Measurements from ENCODE around the gene FANCD2. TPM values are rescaled to one million over a fixed set of nuclear protein-coding genes. Genes with fewer than 3 reads are reported as not detected.

The FANCD2 gene
- polyA plus RNA-seq (2011; rRNA removed) (37.7 and 44.3 TPM in 2 replicates), polyA plus RNA-seq (2017; fragmentation: RNase III; extraction: RNeasy Plus Mini Kit Qiagen cat#74134 plus additional on column Dnase treatment) (25.1 to 27.9 TPM (median 26.9 TPM) in 3 replicates), polyA minus RNA-seq (2011; rRNA and poly(A)+ RNA removed) (42.1 and 52.9 TPM in 2 replicates)
- 15.2 and 16.3 TPM in 2 replicates for polyA plus RNA-seq (2012; cell fraction: cytosol; rRNA removed)
- 26.6 and 41.2 TPM in 2 replicates for polyA plus RNA-seq (2012; cell fraction: nucleus; rRNA removed)

DNA sequence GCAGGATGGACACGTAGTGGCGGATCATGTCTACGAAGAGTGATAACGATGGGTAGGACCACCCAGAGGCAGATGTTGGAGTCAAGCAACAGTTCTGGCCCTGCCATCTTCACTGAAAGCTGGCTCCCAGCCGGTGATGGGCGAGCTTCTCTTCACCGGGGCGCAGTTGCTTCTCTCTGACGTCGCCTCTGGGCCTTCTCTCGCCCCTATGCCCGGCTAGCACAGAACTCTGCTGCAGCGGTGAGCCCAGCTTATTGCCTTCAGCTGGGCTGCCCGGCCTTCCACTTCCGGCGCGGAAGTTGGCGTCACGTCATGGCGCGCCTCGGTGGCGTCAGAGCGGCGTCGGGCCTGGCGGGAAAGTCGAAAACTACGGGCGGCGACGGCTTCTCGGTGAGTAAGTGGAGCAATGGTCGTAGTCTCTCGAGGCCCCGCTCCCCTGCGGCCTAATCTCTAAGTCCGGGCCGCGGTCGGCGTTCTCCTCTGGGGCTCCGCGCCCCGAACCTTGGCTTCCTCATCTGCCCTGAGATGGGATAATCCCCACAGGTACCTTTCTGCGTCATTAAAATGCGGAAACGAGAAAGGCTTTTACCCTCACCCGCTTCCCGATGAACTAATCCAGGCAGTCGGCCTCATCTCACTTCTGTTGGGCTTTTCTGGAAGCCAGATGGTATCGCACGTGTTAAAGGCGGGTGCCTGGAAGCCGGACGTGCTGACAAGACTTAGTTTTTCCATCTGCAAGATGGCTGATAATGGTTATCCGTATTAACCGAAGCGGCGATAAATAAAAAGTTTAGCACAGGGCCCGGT lies at the start of gene FANCD2:
TSS of gene FANCD2 (plus strand) at position 354 of the 807 bp plus-strand sequence. CDS start 2,221 bp downstream, outside the sequence.
- ATAC-seq (peak; percentile 93 to 95), DNase-seq (ENCODE audit: low read depth in 1 of 2, low spot score in 1 of 2) (peak; percentile 74 to 90), FAIRE-seq (no peak)
- peak within 1 kb of the TSS; percentile 89 for H3K4me3 ChIP-seq
- 2% methylated on average over 44 of the region's 61 CpGs for WGBS (ENCODE audit: missing lambda C conversion rate)
- CTCF ChIA-PET = interaction anchor here (0.7 to 1.5 kb wide), 7 partner anchors 9 to 196 kb away, joined by 3 to 5 read pairs (median 3); no protein-coding TSS in a partner anchor
- peak within 1 kb of the TSS; percentile 84 to 86 for H3K27ac ChIP-seq
- no peaks in the 10 kb centered on the region for H3K9me3 ChIP-seq
- H3K4me2 ChIP-seq = peak within 1 kb of the TSS; percentile 98
- H3K4me1 ChIP-seq = peaks cover 30% of the 10 kb centered on the region
- POLR2A ChIA-PET = interaction anchor here (1.0 to 1.6 kb wide), 2 partner anchors 10 to 80 kb away, joined by 3 to 5 read pairs; no protein-coding TSS in a partner anchor
- TF ChIP-seq EHF (CRISPR knock-in tag; IDR thresholded peaks at IDR 0.05) (no peak), ESRRA (IDR thresholded peaks at IDR 0.05; ENCODE audit: borderline replicate concordance, low read length) (no peak), RARB (CRISPR knock-in tag; IDR thresholded peaks at IDR 0.05) (no peak), CHD2 (IDR thresholded peaks at IDR 0.05; ENCODE audit: low read length, partially characterized antibody) (no peak), MYC (IDR thresholded peaks at IDR 0.05; ENCODE audit: borderline replicate concordance, low read length) (0 out of 2 replicates have a peak, but pooled peaks have one; percentile 2), SREBF2 (IDR thresholded peaks at IDR 0.05) (no peak), RAD21 (conservative IDR thresholded peaks at IDR 0.05 in 1 of 2, IDR thresholded peaks at IDR 0.05 in 1 of 2) (peak in 1 of 2 experiments; percentile 4; a peak in 1 of 5 replicates), RNF2 (IDR thresholded peaks at IDR 0.05; ENCODE audit: borderline replicate concordance, low read depth) (no peak), KDM5A (IDR thresholded peaks at IDR 0.05) (peak; percentile 95), NPAS2 (CRISPR knock-in tag; IDR thresholded peaks at IDR 0.05; ENCODE audit: borderline replicate concordance) (no peak), HOXA7 (CRISPR knock-in tag; IDR thresholded peaks at IDR 0.05) (no peak), HOXB13 (CRISPR knock-in tag; IDR thresholded peaks at IDR 0.05; ENCODE audit: low read depth) (no peak), MAZ (IDR thresholded peaks at IDR 0.05; ENCODE audit: borderline replicate concordance, low read depth, low read length) (no peak), BHLHE40 (IDR thresholded peaks at IDR 0.05; ENCODE audit: low read depth, low read length) (no peak), JUN (IDR thresholded peaks at IDR 0.05) (peak in 1 of 2 experiments; percentile 90; a peak in 3 of 5 replicates), PHF8 (IDR thresholded peaks at IDR 0.05; ENCODE audit: borderline replicate concordance, low read depth) (peak; percentile 76; the same call in 1 of the 2 replicates), CHD4 (IDR thresholded peaks at IDR 0.05; ENCODE audit: borderline replicate concordance) (no peak), POLR2A (IDR thresholded peaks at IDR 0.05; ENCODE audit: low read length) (peak; percentile 84), SMC3 (IDR thresholded peaks at IDR 0.05) (no peak; the same call in 2 of the 3 replicates), CBX8 (IDR thresholded peaks at IDR 0.05) (no peak), ZSCAN20 (CRISPR knock-in tag; IDR thresholded peaks at IDR 0.05) (no peak), FOSL2 (IDR thresholded peaks at IDR 0.05) (no peak), FOSL2 (CRISPR knock-in tag; IDR thresholded peaks at IDR 0.05) (peak; percentile 56), EHMT2 (IDR thresholded peaks at IDR 0.05; ENCODE audit: low read depth) (no peak), HDAC2 (IDR thresholded peaks at IDR 0.05) (peak; percentile 94), GATA3 (IDR thresholded peaks at IDR 0.05; ENCODE audit: borderline replicate concordance) (no peak; the same call in 1 of the 2 replicates)
- TF ChIP-seq, protein P1, sequence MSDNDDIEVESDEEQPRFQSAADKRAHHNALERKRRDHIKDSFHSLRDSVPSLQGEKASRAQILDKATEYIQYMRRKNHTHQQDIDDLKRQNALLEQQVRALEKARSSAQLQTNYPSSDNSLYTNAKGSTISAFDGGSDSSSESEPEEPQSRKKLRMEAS (IDR thresholded peaks at IDR 0.05) = peak; percentile 99
- TF ChIP-seq, protein P2, sequence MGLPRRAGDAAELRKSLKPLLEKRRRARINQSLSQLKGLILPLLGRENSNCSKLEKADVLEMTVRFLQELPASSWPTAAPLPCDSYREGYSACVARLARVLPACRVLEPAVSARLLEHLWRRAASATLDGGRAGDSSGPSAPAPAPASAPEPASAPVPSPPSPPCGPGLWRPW (IDR thresholded peaks at IDR 0.05) = no peak
- TF ChIP-seq, protein P3, sequence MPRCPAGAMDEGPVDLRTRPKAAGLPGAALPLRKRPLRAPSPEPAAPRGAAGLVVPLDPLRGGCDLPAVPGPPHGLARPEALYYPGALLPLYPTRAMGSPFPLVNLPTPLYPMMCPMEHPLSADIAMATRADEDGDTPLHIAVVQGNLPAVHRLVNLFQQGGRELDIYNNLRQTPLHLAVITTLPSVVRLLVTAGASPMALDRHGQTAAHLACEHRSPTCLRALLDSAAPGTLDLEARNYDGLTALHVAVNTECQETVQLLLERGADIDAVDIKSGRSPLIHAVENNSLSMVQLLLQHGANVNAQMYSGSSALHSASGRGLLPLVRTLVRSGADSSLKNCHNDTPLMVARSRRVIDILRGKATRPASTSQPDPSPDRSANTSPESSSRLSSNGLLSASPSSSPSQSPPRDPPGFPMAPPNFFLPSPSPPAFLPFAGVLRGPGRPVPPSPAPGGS (IDR thresholded peaks at IDR 0.05) = peak; percentile 71; the same call in 1 of the 3 replicates
- TF ChIP-seq, protein P4, sequence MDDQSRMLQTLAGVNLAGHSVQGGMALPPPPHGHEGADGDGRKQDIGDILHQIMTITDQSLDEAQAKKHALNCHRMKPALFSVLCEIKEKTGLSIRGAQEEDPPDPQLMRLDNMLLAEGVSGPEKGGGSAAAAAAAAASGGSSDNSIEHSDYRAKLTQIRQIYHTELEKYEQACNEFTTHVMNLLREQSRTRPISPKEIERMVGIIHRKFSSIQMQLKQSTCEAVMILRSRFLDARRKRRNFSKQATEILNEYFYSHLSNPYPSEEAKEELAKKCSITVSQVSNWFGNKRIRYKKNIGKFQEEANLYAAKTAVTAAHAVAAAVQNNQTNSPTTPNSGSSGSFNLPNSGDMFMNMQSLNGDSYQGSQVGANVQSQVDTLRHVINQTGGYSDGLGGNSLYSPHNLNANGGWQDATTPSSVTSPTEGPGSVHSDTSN (IDR thresholded peaks at IDR 0.05) = peak; percentile 74
- TF ChIP-seq, protein P5, sequence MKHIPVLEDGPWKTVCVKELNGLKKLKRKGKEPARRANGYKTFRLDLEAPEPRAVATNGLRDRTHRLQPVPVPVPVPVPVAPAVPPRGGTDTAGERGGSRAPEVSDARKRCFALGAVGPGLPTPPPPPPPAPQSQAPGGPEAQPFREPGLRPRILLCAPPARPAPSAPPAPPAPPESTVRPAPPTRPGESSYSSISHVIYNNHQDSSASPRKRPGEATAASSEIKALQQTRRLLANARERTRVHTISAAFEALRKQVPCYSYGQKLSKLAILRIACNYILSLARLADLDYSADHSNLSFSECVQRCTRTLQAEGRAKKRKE (CRISPR knock-in tag; IDR thresholded peaks at IDR 0.05; ENCODE audit: low read depth) = no peak
- TF ChIP-seq, protein P6, sequence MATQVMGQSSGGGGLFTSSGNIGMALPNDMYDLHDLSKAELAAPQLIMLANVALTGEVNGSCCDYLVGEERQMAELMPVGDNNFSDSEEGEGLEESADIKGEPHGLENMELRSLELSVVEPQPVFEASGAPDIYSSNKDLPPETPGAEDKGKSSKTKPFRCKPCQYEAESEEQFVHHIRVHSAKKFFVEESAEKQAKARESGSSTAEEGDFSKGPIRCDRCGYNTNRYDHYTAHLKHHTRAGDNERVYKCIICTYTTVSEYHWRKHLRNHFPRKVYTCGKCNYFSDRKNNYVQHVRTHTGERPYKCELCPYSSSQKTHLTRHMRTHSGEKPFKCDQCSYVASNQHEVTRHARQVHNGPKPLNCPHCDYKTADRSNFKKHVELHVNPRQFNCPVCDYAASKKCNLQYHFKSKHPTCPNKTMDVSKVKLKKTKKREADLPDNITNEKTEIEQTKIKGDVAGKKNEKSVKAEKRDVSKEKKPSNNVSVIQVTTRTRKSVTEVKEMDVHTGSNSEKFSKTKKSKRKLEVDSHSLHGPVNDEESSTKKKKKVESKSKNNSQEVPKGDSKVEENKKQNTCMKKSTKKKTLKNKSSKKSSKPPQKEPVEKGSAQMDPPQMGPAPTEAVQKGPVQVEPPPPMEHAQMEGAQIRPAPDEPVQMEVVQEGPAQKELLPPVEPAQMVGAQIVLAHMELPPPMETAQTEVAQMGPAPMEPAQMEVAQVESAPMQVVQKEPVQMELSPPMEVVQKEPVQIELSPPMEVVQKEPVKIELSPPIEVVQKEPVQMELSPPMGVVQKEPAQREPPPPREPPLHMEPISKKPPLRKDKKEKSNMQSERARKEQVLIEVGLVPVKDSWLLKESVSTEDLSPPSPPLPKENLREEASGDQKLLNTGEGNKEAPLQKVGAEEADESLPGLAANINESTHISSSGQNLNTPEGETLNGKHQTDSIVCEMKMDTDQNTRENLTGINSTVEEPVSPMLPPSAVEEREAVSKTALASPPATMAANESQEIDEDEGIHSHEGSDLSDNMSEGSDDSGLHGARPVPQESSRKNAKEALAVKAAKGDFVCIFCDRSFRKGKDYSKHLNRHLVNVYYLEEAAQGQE (IDR thresholded peaks at IDR 0.05) = peak; percentile 41; the same call in 1 of the 2 replicates
